GM20431 (cell line): ENCODE measurements around the gene KRTAP4-11.
"Not testable (repeated sequence)": the region's sequence is repeated elsewhere in the genome, so short reads cannot be mapped to it uniquely, and the experiment has no call there.

Experiments
- in situ Hi-C: fragments of 300-500 bp; cut with MseI, MboI; formaldehyde crosslinking; loops from one replicate; pipeline ENCODE4 v1.15.0; 2020; ENCODE audit warnings: low sequenced_read_pairs; ENCODE audit not compliant: unreplicated experiment

KRTAP4-11 gene

DNA sequence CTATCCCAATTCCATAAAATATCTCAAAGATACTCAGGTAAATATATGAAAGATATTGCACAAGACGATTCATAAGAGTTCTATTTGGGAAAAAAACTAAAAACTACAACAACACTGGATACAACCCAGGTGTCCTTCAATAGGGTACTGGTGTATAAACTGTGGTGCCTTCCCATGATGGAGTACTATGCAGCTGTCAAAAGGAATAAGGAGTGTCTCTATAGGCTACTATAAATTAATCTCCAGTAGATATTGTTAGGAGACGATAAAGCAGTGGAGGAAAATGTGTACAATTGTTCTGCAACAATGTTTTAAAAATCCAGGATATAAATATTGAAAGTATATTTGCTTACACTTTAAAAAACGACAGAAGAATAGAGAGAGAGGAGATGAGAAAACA is 8.2 kb upstream of the KRTAP4-11 start:
- in situ Hi-C loops: no loop called here

DNA sequence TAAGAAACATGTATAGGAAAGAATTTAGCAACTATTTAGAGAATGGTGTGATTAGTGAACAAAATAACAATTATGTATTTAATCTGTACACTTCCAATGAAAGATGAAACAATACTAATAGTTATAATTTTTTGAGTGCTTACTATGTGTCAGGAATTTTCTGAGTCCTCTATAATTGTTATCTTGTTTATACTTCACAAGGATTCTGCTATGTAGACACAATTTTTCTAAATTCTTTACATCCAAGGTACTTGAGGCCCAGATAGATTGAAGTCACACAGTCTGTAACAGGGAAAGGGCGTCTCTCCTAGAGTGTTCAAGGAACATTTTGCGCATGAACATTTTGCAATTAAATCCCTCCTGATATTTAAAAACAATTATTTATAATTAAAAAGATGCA is 6.9 kb upstream of the KRTAP4-11 start:
- in situ Hi-C loops: no loop called here

GRCh38 chr17:41123991-41124371 is 5.8 kb upstream of the KRTAP4-11 start, which contains the start of gene KRTAP4-12:
TSS of gene KRTAP4-12 (minus strand) at chr17:41124182. CDS start at chr17:41124122, 60 bp downstream.
- in situ Hi-C loops: not testable (repeated sequence)

GRCh38 chr17:41123292-41123990 is 5.3 kb upstream of the KRTAP4-11 start:
- in situ Hi-C loops: not testable (repeated sequence)

DNA sequence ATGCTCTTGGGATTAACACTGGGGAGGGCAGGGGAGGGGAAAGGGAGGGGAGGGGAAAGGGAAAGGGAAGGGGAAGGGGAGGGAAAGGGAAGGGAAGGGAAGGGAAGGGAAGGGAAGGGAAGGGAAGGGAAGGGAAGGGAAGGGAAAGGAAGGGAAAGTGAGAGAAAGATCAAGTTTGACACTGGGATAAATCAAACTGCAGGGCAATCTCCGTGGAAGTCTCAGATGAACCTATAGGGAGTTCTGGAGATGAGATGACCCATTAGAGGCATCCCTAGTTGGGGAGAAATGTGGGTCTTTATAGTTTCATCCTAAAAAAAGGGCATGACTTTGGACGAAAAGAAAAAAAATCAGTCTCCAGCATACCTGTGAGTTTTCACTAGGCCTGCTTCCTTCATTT is 3.6 kb upstream of the KRTAP4-11 start:
- in situ Hi-C loops: no loop called here

DNA sequence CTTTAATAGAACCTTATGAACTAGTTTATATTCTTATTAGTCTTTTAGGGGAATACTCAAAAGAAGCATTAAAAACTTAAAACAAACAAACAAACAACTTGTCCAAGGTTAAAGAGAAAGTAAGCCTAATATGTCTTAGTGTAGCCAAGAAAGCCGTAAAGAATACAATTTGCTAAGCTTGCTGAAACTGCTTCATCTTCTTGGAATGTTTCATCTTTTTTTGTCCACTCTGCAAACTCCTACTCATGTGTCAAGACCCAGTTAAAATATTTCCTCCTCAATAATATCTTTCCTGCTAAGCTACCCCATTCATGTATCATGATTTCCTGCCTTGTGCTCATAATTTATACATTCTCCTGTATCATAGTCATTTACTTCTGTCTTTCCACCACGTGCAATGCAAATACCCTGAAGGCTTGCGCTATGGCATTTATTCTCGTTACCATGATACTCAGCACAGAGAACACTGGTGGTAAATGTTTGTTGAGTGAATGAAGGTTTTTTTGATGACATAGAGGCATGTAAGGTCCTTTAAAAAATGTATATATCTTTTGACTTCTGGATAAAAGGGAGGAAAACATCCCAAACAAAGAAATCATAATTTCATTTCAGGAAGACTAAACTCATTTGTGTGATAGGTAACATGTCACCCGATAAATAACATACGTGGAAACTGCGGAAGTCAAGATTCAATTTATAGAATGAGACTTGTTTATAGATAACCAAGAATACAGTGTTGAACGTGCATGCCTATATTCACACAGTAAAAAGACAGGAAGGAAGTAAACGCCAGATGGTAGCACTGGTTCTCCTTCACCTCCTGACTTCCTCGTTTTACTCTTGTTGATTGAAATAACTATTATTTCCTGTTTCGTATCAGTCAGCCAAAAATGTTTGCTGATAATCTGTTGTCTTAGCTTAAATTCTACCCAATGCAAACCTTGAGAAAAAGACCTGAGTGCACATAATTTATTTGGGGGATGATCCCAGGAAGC is 1.8 kb upstream of the KRTAP4-11 start:
- in situ Hi-C loops: not testable (repeated sequence)

- in situ Hi-C loops: no loop called here
These were observed 548 bp upstream of the KRTAP4-11 start for GRCh38 chr17:41118721-41119120.

DNA sequence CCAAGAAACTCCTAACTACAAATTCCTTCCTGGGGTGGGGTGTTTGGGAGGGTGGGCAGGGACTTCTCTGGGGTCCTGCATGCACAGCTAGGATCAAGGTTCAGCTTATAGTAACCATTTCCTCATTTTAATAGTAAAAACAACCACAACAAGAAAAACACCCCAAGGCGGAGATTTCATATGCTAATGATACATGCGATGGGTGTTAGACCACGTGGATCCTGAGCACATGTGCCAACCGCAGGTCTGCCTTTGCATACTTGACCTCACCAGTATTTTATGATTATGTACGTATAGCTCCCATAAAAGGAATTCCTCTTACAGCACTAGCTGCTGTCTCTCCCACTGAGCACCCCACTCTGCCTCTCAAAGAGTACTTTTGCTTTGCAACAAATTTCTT is 1.9 kb downstream of the KRTAP4-11 start:
- in situ Hi-C loops: no loop called here

GRCh38 chr17:41111151-41111885 is 6.9 kb downstream of the KRTAP4-11 start:
- in situ Hi-C loops: no loop called here

DNA sequence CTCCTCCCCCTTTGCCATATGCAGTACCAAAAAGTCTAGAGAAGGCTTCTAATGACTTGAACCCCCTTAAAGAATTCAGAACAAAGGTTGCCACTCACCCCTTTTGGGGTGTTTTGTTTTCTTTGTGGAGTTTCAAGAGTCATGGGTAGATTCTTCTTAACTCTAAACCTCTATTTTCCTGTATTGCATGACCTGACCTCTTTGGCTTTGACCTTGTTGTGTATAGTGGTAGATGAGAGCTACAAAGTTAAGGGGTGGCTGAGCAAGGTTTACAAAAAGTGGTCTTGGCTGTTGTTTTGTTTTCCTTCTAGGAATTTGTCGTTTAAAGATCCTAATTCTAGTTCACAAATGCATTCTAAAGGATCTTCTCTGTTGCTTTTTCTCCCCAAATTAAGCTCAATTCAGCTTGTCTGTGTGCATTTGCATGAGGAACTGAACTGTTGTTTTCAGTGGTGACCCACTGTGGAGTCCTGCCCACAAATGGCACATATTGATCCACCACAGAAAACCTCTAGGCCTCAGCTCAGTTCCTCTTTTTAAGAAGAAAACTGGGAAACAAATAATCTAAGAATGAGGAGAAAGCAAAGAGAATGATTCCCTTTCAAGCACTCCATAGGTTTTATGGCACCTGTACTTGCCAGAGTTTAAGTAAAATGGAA is 9.3 kb downstream of the KRTAP4-11 start:
- in situ Hi-C loops: not testable (repeated sequence)

GRCh38 chr17:41107941-41108450 is 10.2 kb downstream of the KRTAP4-11 start:
- in situ Hi-C loops: no loop called here

GRCh38 chr17:41105347-41105746 is 12.8 kb downstream of the KRTAP4-11 start, which contains the start of gene KRTAP4-9:
TSS of gene KRTAP4-9 (plus strand) at chr17:41105389. CDS start at chr17:41105389, 0 bp downstream.
- in situ Hi-C loops: not testable (repeated sequence)

GRCh38 chr17:41104386-41105038 is 13.7 kb downstream of the KRTAP4-11 start:
- in situ Hi-C loops: not testable (repeated sequence)

- in situ Hi-C loops: no loop called here
These were observed 14.3 kb downstream of the KRTAP4-11 start for GRCh38 chr17:41103896-41104295.

DNA sequence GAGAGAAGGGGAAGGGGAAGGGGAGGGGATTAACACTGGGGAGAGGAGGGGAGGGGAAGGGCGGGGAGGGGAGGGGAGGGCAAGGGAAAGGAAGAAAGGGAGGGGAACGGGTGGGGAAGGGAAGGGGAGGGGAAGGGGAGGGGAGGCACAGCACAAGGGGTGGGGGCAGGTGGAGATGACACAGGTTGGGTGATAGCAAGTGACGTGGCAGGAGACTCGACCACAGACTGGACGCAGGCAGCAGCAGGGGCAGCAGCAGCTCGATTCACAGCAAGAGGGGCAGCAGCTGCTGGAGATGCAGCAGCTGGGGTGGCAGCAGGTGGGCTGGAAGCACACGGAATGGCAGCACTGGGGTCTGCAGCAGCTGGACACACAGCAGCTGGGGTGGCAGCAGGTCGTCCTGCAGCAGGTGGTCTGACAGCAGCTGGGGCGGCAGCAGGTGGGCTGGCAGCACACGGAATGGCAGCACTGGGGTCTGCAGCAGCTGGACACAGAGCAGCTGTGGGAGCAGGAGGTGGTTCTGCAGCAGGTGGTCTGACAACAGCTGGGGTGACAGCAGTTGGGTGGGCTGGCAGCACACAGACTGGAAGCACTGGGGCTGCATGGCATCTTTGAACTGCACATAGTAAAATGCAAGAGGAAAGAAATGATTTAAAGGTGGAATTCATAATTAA is 16.4 kb downstream of the KRTAP4-11 start, which contains the start of gene KRTAP4-16:
Gene KRTAP4-16 (minus strand): TSS at position 624 of the 674 bp plus-strand sequence. CDS start 0 bp downstream, at position 624.
- in situ Hi-C loops: no loop called here

- in situ Hi-C loops: not testable (repeated sequence)
These were observed 18.3 kb downstream of the KRTAP4-11 start for GRCh38 chr17:41099682-41100480.

- in situ Hi-C loops: no loop called here
These were observed 19.7 kb downstream of the KRTAP4-11 start for GRCh38 chr17:41098481-41098880.

DNA sequence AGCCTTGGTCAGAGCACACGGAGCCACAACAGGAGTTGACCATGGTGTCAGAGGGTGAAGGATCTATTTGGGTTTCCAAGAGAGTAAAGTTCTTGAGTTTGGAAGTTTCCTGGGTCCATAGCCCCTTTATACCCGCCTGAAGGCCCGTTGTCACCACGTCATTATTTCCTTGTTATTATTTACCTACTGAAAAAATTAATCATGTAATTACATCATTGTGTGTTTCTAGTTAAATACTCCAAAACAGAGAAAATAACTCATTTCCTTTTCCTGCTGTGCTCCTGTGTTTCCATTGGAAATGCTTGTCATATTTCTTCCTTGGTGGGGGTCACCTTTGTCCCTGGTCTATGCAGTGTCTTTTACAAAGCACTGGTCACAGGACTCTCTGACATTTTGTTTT is 20.1 kb downstream of the KRTAP4-11 start, which contains the start of gene KRTAP4-8:
Gene KRTAP4-8 (minus strand): TSS at position 101 of the 400 bp plus-strand sequence. CDS start 58 bp downstream, at position 43.
- in situ Hi-C loops: no loop called here
